NCI-H2029 treated with DMSO at 0.1 percent for 48 hours (cell line): ENCODE data around the gene FOXP1.
"Not testable (repeated sequence)": the region's sequence is repeated elsewhere in the genome, so short reads cannot be mapped to it uniquely, and the experiment has no call there.

Source experiments
- DNase-seq: peaks from one replicate; lab custom pipeline; 2025; lab: John Stamatoyannopoulos, UW

FOXP1 gene

DNA sequence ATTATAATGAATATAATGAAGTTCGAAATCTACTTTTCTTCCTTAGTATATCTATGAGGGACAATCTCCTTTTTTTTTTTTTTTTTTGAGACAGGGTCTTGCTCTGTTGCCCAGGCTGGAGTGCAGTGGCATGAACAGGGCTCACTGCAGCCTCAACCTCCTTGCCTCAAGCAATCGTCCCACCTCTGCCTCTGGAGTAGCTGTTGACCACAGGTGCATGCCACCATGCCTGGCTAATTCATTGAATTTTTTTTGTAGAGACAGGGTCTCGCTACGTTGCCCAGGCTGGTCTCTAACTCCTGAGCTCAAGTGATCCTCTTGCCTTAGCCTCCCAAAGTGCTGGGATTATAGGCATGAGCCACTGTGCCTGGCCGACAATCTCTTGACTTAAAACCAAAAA is 607.5 kb downstream of the FOXP1 start:
- DNase-seq = not testable (repeated sequence)

DNA sequence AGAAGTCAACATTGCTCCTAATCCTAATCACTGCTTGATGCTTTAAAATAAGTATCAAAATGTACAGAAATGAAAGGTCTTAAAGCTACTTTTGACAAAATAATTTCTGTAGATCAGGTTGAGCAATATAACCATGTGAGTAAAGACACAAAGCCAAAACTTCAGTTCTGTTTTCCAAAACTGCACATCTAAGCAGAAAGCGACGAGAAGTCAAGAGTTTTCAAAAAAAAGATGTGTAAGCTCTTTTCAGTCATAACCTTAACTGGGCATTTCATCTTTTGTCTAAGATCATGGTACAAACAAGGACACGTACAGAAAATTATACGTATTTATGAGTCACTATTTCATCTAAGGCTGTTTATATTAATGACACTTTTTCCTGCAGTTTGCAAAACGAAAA is 608.8 kb downstream of the FOXP1 start:
- DNase-seq = no peak

DNA sequence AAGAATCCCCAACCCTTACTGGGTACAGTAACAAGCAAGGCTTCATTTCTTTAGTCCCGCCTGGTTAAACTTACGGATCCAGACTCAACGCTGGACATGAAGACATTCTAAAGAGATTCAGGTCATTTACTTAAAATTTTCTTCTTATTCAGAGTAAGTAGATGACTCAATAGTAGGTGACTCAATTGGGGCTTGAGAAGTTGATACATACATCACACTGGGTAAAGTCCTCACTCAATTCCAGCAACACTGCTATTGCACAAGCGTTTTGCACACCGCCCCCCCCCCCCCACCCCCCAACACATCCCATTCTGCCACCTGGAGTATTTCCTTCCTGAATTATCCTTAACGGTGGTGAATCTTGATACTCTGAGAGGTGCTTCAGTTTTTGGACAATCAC is 610.0 kb downstream of the FOXP1 start:
- no peak for DNase-seq

DNA sequence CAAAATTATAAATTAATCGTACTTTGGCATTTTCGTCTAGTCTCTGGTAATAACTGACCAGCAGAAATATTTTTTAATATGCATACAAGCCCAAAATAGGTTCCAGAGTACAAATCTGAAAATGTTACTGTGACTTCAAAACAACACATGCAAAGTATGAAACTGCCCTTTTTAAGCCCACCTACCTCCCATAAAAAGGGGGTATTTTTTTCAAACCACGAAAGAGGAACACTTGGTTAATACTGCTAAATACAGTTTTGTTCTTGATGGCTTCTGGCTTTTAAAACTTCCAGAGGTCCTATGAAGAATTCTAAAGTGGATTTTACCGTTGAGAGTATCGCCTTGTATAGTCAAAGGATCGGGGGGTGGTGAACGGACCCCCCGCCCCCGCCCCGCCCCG is 610.7 kb downstream of the FOXP1 start:
- DNase-seq = no peak

DNA sequence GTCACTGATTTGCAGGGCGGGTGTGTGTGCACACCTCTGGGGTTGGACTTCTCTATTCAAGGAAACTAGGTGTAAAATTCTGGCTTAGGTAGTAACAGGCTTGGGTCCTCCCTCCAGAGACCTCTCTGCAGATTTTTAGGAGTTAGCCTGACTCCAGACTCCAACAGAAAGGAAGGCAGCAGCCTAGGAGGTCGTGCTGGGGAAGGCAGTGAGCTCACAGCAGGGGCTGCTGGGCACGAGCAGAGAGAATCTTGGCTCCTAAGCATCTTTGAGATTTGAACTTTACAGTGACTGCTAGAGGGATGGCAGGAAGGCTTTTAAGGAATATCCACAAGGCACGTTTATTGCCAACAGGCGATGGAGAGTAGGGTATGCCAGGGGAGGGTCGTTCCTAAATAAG is 612.6 kb downstream of the FOXP1 start:
- no peak for DNase-seq

DNA sequence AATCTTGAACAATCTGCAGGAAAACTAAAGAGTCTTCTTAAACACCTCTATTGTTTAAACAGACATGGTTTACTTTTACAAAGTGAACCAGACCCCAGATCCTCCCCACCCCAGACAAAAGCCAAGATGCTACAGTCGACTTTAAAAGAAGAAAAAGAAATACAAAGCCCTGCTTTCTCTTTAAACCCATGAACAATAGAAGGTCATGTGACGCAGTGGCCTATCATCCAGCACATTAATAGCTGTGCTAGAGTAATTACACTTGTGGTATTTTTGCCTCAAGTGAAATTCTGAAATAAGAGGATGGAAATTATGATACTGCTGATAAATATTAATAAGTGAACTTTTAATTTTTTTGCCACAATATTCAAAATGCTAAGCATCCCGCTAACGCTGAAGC is 613.4 kb downstream of the FOXP1 start:
- no peak for DNase-seq

DNA sequence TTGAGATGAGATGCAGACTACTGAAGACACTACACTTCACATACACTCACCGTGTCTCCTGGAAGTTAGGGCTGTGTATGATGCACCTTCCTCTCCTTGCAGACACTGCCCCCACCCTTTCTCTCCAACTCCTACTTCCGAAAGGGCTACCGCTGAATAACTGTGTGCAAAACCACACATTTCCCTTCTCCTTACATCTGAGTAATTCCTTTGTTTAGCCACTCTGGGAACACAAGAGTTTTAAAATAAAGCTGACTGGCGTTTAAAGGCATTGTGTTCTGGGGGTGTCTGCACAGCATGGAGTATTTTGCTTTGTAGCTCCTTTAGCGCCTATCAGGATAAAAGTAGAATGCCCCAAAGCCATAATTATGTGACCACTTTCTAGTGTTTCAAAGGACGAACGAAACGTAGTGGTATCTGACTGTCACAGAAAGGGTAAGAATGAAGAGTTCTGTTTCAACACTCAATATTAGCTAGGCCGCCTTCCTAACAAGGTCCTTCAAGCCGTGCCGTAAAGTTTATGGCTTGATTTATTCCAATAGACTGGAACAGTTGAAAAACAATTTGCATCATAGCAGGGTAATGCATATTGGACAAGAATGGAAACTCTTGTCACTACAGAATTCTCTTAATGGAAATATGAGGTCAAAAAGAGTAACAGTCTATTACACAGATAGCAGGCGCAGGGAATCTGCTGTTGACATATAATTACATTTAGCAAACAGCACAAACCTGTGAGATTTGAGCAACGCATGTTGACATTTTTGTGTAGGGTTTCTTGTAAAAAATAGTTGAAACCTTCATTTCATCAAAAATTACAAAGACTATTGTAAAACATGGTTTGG is 619.9 kb downstream of the FOXP1 start:
- DNase-seq = no peak

DNA sequence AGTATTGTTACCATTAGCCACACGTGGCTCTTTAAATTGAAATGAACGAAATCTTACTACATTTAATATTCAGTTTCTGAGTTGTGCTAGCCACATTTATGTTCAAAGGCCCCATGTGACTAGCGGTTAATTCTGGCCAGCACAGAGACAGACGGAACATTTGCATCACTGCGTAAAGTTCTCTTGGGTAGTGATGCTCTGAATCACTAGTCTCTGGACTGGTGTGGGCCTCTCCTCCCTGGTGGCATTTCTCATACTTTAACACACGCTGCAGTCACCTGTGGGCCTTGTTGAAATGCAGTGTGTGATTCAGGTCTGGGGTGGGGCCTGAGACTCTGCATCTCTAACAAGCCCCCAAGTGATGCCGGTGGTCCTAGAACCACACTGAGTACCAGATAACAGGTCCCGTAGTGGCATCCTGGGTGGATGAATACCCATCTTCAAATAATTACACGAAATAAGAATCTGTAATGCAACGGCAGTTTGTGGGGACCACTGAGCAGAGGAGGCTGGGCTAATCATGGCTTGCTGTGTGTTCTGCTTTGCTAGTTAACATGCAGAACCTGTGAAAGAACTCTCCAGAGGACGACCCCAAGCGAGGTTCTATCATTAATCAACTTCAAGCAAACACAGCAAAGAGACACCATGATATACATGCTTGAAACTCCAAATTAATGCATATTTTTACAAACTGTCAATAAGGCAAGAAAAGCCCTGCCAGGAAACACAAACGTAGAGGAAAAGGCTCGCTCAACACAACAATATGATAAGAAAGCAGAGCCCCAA is 623.8 kb downstream of the FOXP1 start:
- DNase-seq = no peak

DNA sequence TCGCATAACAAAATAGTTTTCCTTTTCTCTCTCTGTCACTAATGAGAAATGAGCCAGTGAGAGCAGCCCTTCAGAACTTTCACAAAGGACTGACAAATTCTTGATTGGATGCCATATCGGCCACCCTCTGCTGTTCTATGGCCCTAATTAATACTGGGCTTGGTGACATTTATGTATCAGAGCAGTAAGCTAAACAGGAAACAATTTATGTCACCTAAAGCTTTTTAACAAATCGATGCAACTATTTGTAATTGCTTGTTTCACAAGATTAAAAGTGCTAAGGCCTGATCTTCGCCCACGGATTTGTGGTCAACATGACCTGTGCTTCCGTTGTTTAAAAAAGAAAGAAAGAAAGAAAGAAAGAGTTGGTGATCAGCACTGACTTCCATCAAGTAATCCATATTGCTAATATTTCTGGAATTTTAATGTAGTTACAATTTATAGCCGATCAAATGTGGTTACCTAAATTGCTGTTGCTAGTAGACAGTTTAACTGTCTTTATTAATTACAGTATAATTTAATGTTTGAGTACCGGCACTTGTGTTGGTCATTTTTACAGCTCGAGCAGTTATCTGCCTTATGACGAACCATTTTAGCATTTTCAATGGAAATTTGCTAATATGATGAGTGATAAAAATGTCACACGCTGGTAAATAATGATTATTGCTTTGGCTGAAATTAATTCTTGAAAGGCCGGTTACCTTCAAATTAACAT is 631.3 kb downstream of the FOXP1 start:
- no peak for DNase-seq

DNA sequence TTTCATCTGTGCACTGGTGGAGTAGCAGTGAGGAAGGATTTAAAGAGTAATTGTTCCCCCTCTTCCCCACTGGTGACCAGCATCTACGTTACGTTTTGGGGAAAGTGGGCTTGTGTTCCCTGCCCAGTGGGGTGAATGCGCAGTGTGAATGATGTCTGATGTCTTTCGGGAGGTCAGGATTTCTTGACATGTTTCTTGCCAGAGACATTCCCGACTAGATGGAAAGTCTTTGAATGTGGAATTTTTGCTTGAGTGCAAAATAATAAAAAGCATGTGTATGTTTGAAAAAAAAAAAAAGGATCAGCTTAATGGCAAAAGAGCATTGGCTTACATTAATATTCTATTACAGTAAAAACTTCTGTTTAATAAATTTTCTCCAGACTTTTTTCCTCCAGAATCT is 632.2 kb downstream of the FOXP1 start:
- no peak for DNase-seq

DNA sequence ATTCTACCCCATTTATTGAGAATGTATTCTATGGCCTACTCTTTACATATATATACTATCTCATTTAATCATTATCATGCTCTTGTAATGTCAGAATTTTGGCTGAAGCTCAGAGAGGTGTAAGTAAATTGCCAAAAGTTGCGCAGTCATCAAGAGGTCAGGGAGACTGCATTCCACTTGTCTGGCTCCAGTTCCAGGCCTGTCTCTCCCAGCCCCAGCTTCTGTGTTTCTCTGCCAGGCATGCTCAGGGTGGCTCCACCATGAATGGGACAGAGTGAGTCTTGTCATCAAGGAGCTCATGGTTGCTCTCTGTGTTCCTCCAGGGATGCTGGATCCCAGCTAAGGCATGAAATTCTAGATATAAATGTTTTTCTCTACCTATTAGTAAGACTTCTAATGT is 635.9 kb downstream of the FOXP1 start:
- no peak for DNase-seq

DNA sequence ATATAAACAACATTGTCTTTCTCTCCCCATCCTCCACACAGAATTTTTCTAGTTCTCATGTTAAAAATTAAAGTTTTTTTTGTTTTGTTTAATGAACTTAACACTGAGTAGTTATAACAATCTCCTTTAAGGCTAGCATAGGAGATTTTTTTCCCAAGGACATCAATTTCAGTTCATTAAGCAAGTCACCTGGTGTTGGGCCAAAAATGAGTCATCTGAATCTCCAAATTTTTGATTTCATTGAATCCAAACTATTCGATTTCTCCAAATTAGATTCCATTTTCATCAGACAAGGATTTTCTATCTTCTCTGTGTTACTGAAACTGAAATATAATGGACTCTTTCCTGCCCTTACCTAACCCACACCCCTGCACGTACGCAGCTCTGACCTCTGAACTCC is 639.6 kb downstream of the FOXP1 start:
- DNase-seq = no peak

DNA sequence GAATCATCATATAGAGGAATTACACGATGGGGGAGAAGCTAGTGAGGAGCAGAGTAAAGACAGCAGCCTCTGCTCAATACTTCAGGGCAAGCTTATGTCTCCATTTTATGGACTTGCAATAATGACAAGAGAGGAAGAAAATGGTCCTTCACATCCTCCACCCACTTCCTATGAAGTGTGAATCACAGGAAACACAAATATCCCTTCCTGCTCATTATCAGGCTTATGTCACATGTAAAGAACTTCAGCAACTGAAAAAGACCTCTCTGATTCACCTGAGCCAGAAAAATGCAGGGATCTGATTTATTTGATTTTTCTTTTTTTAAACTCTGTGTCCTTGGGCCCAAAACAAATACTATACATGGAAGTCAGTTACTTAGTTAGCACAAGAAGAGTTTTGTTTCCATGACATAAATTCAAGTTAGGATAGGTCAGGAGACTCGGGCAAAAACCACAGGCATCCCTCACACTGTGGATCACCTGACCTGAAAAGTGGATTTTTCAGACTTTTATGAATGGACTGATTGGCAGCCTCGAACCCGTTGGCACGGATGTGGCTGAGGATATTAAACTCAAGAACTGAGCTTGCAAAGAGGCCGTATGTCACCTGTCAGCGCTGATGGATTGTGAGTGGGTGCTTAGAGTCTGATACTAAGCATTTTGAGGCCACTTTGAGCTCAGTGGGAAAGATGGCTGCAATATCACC is 650.3 kb downstream of the FOXP1 start:
- no peak for DNase-seq

DNA sequence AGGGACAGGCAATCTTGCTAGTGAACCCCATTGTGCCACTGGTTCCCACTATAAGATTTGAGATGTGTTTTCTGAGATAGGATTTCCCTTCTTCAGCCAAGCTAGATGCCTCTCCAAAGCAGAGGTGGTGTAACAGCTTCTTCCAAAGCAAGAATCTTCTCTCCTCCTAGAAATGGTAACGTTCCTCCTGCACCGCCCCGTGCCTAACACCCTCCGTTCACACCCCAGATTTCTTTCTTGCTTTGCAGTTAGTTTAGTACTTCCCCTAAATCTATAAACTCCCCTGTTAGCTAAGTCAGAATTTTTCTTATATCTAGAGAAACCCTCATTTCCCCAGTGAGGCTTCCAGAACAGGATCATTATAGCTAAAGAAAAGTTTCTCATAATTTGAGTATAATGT is 653.5 kb downstream of the FOXP1 start:
- DNase-seq = no peak

DNA sequence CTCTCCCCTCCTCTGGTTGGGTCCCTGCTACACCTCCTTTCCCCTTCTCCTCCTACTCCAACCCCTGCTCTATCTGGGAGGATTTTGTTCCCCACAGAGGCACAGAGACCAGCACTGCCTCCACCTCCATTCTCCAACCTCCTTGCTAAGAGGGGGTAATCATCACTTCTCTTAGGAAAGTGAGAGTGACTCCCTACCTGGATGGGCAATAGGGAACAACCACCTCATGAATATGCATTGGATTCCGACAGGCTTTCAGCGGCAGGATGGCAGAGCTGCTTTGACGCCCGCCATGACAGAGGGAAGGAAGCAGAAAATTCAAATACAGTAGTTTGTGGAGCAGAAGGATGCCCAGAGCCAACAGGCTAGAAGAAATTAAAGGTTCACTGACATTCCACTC is 656.3 kb downstream of the FOXP1 start:
- DNase-seq = no peak

DNA sequence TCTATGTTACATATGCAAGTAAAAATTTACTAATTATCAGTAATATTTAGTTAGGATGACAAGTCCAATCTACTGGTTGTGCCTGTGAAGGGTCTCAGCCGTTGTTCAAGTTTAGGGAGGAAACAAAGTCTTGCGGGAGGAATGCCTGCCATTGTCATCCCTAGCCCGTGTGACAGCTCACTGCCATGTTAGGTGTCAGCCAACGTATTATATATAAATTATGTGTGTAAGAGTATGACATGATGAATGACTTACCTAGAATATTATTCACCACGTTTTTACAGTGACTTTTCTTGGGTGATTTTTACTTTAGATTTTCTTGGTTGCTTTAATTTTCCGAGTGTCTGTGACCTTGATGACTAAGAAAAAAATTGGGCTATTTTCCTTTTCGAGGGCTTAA is 656.7 kb downstream of the FOXP1 start:
- DNase-seq = no peak

DNA sequence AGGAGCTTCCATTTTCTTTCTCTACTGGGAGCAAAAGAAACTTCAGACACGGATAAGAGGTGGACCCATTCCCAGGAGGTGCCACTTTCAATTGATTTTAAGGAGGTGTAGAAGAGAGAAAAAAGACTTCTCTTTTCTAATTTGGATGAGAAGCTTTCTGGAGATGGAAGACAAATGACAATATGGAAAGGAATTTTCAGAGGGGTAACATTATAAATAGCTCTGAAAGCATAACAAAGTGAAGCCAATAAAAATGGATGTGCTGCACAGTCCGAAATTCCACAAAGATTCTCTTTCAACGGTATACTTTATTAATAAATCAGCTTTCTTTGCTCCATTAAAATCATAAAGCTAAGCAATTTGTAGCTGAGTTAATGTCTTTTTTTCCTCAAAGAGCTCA is 663.9 kb downstream of the FOXP1 start:
- no peak for DNase-seq

DNA sequence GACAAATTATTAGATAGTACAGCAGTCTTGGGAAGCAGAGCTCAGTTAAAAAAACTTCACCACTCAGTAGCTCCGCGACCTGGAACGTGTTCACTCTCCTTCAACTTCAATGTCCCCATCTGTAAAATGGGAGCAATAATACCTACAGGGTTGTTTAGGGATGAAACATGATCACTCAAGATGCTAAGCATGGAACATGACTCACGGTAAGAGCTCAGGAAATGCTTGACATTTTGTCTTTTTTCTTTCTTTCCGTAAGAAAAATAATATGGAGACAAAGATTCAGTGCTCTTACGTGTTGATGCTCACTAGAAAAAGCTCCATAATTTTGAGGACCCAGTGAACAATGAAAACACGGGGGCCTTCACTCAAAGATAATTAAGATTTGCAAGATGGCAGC is 664.4 kb downstream of the FOXP1 start:
- DNase-seq = no peak

DNA sequence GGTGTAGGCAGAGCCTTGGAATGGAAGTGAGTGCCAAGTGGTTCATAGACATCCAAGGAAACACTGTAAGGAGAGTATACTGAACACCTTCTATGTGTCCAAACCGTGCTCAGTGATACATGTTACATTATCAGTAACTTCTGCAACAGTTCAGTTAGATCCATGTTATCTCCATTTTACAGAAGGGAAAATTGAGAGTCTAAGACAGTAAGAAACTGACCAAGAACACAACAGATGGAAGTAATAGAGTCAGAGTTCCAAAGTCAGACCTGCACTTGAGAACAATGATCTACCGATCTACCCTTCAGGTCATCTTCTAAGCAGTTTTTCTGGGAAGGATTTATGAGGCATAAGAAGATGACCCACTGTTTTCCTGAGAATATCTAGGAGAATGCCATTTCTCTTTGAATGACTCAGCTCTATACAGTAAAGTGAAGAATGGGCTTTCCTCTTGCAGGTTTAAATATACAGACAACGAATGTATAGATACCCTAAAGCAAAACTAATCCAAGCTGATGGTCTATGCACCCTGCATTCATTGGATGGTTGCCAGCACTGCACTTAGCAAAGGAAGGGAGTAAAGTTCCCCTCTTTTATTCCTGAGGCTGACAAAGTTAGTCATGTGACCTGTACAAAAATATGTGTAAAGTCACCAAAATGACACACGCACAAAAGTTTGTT is 667.0 kb downstream of the FOXP1 start:
- no peak for DNase-seq

DNA sequence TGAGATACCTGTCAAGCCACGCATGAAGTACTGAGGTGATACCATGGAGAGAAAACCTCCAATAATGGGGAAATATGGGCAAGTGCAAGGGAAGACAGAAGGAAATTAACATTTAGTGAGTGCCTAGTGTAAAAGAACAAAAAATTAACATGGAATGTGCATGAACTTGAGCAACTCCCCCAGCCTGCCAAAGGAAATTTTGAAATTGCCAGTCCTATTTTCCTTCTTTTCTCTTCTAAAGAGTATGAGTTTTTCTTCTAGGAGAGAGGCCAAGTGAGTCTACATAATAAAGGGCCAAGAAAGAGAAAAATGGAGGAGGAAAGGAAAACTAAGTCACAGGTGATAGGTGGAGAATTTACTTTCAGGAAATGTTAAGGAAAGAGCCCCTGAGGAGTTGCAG is 668.7 kb downstream of the FOXP1 start:
- DNase-seq = no peak

DNA sequence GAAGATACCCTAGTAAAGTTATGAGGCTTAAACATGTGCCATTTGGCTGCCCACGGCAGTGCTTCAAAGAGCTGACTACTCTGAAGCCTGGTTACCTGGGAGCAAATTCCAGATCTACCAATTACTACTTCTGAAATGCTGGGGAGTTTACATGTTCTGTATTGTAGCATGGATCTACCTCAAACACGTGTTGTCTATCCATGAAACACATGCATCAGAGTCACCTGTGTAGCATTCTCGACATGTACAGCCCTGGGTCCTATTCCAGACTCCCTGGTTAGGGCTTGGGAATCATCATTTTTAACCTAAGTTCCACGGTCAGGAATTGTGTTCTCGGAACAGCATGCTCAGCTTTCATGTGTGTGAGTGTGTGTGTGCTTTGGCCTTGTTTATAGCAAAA is 671.8 kb downstream of the FOXP1 start:
- DNase-seq = no peak

DNA sequence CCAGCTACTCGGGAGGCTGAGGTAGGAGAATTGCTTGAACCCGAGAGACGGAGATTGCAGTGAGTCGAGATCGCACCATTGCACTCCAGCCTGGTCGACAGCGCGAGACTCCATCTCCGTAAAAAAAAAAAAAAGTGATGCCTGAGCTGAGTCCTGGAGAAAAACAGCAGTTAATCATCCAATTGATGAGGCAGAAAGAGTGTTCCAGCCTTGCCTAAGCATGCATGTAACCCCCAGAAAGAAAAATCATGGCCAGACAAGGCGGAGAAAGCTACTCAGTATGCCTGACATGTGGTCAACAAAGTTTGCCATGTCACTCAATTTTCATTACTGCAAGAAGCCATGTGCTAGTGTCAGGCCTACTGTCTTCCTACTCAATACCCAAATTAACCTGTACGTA is 678.0 kb downstream of the FOXP1 start:
- no peak for DNase-seq
